GM18868 (cell line): ENCODE measurements around the gene OR5B21.

Experiments used
- ATAC-seq: cut with Tn5 transposase; IDR thresholded peaks from one replicate; pipeline ENCODE4 v1.9.1; 2021; ENCODE audit warnings: mild to moderate bottlenecking, moderate library complexity; ENCODE audit not compliant: unreplicated experiment

OR5B21 gene

DNA sequence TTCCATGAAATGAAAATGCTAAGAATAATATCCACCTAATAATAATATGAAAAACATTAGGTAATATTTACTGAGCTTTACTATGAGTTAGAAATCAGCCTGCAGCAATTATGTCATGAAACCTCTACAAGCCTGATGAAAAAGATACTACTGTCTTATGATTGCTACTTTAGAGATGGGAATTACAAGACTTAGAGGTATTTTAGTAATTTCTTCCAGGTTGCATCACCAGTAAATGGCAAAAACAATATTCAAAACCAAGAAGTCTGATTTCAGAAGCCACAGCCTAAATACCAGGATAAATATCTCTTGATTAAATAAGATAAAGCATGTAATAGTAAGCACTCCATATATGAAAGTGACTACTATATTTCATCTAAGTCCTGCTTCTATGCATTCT lies 13.8 kb downstream of the OR5B21 start:
- ATAC-seq = no peak

DNA sequence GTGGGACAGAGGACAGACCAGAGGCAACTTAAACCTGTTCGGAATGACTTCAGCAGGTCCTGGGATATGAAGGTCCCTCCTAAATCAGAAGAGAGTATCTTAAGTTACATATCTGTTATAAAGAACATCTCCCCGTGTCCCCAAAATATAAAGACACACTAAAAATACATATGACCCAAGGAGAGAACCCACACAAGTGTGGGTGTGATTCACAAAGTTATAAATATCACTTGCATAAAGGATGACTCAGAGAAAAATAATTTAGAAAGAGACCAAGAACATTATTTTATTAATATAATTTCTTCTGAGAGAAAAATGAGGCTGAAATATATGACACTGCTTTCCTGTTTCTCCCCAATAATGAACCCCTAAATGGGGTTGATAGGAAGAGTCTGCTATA lies 14.2 kb downstream of the OR5B21 start:
- ATAC-seq = no peak

GRCh38 chr11:58490827-58491226 lies 17.1 kb downstream of the OR5B21 start:
- no peak for ATAC-seq

- no peak for ATAC-seq
These were observed 20.7 kb downstream of the OR5B21 start for GRCh38 chr11:58487170-58487569.

DNA sequence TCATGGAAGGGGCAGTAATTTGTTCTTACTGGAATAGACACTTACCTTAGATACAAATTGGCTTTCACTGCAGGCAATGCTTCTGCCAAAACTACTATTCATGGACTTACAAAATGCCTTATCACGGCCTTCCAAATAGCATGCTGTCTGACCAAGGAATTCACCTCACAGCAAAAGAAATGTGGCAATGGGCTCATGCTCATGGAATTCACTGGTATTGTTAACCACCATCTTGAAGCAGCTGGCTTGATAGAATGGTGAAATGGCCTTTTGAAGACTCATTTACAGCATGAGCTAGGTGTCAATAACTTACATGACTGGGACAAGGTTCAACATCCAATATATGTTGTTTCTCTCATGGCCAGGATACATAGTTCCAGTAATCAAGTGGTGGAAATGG lies 21.9 kb downstream of the OR5B21 start:
- ATAC-seq = no peak

- ATAC-seq = no peak
These were observed 36.0 kb downstream of the OR5B21 start for GRCh38 chr11:58471892-58472291.

DNA sequence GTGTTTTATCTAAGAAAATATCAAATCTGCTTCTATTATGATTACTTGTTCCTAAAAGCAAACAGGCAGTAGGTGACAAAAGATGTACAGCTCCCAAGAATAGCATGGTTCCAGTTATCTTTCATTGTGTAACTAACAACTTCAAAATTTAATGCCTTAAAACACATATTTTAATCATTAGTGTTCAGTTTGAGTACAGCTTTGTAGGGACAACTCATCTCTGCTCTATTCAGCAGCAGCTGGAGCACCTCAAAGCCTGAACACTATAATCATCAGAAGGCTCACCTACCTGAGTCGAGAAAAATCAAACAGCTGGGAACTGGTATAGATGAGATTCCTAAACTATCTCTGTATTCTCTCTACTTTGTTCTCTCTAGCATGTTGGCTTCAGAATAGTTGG lies 41.6 kb downstream of the OR5B21 start:
- no peak for ATAC-seq

DNA sequence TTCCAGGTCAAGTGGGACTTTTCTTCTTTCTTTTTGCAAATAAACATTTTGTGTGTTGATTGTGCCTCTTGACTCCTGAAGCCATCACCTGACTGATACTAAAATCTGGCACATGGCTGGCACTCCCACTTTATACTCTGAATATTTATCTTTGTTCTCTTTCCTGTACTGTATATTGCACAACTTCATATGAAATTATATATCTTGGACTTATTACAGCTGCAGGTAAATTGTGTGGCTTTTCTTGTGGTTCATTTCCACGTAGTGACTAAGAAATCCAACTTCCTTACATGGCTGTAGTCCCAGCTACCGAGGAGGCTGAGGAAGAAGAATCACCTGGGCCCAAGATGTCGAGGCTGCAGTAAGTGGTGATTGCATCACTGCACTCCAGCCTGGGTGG lies 42.2 kb downstream of the OR5B21 start:
- ATAC-seq = no peak
